CD4-positive, alpha-beta T cell treated with Interleukin-4 for 1 hour (primary cell): ENCODE measurements around the gene STUM.

Source experiments
- DNase-seq, 2 donors: peaks; one replicate each; pipeline ENCODE4 v3.0.0-alpha.2; 2020 to 2022

Gene STUM

DNA sequence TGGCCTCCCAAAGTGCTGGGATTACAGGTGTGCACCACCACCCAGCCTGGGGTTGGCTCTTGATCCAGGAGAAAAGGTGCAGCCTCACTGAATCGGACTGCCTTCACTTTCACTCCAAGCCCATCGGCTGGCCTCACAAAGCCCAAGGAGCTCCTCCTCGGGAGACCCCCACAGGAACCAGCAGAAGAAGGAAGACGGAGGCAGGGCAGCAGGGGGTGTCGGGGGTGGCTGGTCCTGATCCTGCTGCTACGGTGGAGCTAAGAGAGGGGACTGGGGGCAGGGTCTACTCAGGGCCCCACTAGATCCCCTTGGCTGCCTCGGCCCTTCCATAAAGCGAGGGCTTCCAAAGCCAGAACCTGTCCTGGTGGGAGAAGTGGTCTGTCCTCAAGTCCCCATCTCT lies 93.9 kb downstream of the STUM start:
- no peak for DNase-seq

DNA sequence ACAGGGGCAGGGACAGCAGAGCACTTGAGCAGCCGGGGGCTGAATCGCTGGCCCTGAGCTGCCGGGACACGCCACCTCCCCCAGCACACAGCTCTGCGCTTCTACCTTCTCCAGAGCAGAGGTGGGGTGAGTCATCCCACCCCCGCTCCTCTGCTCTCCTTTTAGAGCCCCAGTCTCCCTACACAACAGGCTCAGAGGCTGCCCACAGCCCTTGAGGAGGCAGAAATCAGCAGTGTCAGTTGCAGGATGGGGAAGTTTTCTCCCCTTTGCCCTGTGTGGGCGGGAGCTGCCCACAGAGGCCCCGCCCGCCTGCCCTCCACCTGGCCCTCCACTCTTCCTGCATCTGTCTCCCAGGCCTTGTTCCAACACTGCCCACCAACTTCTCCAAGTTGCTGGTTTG lies 94.6 kb downstream of the STUM start:
- peak in 1 of 2 donors; percentile 53 for DNase-seq

DNA sequence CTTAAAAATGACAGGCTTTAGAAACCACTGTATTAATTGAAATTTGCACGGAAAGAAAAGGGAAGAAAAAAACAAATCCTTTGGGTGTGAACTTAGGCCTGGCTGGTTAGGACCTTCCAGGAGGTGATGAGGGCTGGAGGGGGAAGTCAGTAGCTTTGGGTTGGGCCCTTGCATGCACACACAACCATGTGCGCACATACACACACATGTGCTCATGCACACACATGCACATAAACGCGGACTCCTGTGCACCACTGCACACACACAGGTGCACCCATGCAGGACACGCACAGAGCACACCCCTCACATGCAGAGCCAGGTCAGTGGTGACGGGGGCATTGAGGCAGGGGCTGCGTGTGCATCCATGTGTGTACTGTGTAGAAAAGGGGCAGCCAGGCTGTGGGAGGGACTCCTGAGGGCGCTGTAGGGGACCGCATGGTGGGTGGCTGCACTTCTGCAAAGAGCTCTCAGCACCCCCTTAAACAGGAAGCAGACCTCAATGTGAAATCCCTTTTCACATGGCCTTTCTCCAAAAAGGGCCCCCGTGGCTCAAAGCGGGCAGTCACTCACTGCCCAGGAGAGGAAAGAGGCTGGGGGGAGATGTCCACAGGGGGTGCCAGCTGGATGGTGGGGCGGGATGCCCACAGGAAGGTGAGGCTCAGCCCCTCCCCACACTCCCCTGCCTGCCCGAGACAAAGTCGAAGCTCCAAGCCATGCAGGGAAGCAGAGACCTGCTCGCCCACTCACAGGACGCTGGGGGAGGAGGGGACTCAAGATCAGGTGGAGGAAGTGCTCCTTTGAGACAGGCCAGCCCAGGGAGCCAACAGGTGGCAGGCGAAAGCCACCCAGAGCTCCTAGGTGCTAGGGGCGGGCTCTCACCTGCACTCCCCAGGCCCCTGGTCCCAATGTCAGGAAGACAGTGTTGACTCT lies 95.3 kb downstream of the STUM start:
- DNase-seq, result peak; percentile 46 to 60

DNA sequence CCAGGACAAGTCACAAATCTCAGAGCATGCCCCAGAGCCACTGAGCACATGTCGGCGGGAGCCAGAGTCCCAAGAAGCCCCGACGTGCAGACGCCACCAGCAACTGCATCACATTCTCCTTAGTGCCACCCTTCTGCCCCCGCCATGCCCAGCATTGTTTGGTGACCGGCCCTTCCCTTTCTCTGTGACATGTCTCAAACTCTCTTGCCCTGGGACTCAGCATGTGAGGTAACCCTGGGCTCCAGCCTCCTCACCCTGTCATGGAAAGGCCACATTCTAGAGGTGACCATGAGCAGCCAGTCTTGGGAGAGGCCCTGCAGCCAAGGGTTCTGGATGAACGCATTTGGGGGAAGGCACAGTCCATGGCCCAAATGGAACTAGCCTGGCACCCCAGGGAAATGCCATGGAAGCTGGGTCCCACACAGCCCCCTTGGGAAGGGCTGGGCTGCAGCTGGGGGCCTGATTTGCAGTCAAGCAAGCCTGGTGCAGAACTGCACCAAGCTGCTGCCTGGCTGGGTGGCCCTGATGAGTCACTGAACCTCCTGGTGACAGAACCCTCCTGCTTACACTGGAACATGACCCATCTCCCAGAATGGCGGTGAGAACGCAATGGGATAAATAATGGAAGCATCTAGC lies 96.1 kb downstream of the STUM start:
- DNase-seq, result no peak

DNA sequence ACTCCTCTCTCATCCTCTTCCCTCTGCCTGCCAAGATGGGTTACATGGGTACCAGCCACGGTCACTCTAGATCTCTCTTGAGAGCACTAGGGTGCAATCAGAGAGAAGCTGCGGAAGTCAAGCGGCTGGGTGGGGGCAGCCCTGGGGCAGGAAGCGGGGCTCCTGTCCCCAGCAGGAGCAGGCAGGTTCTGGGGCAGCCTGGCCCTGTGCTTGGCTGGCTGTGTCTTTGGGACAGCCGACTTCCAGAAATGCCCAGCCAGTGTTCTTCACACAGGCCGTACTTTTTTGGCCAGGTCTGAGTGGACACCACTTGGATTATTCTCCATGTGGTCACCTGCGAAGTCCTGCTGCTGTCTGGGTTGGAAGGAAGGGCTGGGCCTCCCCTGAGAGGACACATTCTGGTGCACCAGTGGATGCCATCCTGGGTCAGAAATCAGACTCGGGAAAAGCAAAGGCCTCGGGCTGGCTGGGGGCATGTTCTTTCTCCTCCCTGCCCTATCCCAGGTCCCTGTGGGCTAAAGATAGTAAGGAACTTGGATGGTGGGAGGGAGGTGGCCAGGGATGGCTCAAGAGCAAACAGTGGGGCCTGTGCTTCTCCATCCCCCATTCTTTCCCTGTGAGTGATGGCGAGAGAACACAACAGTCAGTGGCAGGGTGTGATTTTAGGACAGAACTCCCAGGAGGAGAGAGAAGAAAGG lies 96.9 kb downstream of the STUM start:
- no peak for DNase-seq

DNA sequence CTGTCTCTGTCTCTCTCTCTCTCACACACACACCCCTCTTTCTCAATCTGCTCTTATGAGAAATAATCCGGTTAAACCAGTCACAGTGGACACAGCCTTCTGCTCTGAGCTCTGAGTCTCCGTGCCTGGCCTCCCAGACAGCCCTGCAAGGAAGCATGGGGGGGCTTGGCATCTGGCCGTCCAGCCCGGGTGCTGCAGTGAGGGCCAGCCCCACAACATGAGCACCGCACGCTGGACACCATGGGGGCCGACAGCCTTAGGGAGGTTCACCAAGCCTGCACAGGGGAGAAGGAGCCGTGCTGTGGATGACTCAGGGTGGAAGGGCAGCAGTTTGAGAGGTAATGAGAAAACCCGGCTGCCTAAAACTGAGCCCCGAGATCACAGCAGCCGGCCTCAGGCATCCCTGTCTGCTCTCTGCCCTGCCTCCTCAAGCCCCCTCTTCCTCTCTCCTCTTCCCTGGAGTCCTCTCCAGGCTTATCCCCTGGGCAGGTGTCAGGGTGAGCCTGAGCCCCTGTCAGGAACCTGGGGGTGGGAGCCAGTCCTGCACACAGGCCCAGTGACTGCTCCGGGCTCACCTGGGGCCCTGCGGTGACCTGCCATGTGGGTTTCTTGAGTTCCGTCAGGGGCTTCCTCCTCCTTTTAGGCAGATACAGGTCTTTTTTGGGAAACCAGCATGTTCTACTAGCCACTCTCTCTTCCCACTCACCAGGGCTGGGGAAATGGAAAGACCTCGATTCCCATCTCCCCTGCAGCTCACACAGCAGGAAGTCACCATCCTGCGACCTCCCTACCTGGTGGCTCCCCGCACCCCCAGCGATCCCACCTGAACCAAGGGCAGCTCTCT lies 97.7 kb downstream of the STUM start:
- DNase-seq, result no peak

DNA sequence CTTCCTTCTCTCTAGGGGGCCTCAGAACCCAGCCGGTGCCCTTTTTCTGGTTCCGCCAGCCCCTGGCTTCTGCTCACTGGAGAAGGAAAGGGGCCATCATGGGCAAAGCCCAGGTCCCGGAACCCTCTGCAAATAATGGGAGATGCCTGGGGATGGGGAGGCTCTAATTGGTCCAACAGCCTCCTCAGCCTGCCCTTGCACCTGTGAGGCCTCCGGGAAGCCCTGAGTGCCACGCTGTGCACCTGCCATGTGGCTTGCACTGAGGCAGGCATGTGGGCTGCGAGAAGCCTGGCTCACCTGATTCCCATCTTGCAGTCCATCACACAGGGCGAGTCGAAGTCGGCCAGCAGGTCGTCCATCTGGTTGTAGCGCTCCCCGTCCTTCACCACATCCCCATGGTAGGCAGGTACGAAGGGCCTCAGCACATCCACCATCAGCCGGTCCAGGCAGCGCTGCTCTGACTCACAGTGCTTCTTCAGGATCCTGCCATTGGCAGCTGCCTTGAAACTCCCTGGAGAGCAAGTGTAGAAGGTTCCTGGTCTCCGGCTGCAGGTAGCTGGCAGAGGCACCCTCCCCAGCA lies 98.4 kb downstream of the STUM start:
- no peak for DNase-seq

DNA sequence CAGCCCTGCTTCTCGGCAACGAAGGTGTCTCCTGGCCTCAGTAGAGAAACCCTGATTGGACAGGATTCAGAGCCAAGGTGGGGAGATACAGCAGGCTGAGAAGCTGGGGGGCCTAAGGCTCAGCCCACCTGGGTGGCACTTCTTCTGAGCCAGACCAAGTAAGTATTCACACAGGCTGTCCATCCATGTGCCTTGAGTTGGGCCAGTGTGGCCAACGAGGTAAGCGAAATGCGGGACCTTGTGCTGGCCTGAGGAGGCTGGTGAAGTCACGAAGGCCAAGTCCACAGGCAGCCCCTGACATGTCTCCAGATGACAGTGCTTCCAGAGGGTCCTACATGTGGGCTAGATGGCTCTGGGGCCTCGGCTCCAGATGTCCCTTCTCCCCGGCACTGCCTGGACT lies 99.2 kb downstream of the STUM start:
- no peak for DNase-seq

DNA sequence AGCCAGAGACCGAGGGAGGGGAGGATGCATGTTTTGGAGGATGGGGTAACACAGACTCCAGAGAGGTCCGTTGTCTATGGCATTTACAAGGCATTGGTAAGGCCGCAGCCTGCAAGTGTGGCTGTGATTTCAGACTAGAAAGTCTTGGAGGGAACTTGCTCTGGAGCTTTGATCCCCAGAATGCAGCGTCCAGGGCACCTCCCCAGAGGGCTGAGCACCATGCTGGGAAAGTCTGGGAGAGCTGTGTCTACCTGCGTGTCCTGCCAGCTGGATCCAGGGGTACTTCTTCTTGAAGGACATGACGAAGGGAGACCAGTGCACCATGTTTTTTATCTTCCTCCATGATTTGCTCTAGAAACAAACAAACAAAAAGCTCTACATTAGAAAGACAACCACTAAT lies 99.9 kb downstream of the STUM start:
- DNase-seq, result no peak

DNA sequence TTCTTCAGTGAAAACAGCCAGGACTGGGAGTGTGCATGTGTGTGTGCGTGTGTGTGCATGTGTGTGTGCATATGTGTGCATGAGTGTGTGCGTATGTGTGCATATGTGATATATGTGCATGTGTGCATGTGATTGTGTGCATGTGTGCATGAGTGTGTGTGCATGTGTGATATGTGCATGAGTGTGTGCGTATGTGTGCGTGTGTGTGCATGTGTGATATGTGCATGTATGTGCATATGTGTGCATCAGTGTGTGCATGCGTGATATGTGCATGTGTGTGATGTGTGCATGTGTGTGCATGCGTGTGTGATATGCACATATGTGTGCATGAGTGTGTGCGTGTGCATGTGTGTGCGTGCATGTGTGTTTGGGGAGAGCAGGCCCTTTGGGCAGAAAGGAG lies 100.7 kb downstream of the STUM start:
- no peak for DNase-seq

DNA sequence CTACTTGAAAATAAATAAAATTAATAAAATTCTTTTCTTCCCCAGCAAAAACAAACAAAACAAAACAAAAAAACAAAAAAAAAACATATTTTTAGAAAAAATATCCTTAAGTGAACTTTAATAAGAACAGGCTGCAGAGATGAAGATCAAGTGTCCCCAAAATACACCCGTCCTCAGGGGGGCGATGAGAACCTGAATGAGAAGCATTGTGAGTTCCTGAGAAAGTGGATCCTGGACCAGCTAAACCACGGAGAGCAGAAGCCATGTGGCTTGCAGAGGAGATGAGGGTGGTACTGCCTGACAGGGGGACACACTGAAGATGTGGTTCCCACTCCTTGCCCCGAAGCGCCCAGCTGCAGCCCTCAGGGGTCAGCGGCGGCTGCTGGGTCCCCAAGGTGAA lies 101.2 kb downstream of the STUM start:
- DNase-seq, result peak; percentile 60 to 62

DNA sequence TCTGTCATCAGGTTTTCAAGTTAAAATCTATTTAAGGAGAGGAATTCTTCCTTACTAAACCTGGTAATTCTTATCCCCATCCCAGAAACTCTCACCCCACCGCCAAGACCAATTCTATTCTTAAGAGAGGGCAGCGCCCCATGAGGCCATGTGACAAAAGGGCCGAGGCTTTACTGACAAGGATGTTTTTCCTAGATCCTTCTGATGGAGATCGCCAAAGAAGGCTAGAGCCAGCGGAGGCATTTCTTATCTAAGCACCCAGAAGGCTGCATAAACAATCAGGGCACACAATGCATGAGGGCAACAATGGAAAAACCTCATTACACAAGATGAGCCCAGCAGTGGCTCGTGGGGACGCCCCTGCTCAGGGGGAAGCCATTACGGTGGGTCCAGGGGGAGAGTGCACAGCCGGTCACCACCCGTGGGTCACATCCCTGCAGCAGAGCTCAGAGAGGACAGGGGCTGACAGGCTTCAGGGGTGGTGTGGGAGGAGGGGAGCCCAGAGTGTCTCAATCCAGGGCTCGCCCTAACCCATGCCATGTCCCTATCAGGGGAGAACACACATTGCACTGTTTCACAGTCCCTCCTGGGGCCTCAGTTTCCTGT lies 101.8 kb downstream of the STUM start:
- no peak for DNase-seq

DNA sequence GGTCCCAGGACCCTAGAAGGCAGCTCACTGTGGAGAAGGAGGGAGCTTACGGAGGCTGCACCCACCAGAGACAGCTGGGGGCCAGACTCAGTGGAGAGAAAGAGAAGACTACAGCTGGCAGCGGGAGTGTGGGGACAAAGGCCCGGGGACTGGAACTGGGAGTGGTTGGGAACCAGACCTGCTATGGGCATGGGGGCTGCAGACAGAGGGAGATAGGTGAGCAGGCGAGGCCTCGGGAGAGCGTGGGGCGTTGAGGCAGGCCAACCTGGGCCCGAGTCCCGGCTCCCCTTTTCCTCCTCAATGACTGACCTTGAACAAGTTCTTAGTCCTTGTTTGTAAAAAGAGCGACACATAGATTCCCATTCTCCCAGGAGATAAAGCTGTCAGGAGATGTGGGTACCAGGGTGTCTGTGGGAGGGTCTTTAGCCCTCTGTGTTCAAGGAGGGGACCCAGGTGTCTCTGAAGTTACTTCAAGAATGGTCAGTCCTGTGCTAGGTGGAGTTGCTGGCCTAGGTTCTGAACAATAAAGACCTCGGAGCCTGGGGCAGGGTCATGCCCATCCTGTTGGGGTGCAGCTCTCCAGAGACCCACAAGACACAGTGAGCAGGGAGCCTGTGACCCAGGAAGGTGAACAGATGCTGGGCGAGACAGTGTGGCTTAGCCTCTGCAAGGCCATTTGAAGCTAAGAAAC lies 102.6 kb downstream of the STUM start:
- no peak for DNase-seq

DNA sequence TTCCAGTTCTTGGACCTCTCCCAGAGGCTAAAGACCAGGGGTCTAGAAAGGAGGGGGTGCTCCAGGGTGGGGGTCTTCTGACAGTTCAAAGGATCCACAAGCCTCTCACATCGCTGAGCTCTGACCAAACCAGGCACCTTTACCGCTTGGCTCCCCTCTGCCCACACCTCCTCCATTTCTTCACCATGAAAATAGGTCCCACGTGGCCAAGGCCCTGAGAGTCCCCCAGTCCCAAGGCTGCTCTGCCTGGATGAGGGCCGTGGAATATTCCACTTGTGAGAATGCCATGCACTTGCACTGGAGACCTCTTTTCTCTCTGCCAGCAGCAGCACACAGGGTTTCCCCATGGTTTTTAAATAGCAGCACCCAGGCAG lies 103.2 kb downstream of the STUM start:
- no peak for DNase-seq

DNA sequence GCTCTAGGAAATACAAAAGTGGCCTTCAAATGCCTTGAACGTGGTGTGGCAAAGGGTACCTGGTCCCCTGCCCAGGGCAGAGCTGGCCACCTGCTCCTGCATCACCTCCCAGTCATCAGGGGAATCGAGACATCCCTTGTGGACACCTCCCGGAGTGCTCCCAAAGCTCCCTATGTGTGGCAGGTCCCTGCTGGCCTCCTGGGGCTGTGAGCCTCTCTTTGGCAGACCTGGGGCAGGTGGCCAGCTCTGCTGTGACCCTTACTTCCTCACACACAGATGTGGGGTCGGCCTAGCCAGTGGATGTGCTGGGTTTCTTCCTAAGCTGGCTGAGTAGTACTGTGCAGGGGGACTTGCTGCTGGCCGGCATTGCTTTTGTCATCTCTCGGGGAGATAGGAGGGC lies 104.0 kb downstream of the STUM start:
- DNase-seq, result no peak

DNA sequence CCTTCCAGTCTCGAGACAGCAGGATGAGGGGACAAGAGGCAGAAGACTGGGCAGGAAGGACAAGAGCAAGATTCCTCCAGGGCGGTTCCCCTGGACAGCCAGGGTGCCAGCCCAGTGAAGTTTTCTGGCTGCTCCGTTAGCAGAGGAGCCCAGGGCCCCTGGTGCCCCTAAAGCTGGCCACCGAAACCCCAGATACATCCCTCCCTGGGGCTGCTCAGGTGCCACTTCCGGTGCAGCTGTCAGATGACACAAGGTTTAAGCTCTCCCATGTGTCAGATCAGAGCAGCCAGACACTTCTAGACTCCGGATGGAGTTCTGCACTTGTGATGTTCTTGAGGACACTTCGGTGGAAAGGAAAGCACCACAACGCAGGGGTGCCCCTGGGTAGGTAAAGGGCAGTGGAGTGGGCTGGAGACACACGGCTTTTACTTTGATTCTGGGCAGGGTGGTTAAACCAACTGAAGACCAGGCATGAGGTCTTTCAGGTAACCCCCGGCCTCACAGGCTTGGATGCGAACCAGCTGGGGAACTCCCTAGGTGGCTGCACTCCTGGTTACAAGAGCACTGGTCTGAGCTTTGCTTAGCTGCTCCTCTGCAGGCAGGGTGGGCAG lies 104.9 kb downstream of the STUM start:
- DNase-seq, result peak; percentile 79 to 84

DNA sequence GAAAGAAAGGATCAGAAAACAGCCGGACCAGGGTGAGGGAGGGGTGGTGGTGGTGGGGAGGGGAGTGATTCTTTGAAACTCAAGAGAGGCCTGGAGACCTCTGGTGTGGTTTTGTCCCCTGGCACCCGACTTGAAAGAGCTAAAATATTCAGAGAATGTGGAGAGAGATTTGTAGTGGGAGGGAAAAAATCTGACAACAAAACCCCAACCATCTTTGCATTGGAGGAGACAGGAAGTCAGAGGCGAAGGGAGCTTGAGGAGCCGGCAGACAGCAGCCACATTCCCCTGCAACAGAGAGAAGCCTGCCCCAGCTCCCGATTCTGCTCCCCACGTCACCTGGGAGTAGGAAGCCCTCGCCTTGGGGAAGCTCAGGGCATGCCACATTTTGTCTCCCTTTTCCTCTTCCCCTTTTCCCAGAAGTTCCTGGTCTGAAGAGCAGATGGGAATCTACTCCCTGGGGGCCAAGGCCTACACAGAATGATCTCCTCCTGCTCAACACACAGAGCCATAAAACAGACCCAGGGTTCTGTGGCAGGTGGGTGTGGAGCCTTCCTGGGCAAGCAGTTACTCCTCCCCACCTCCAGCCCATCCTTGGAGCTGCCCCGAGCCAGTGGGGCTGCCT lies 105.6 kb downstream of the STUM start:
- DNase-seq, result no peak

DNA sequence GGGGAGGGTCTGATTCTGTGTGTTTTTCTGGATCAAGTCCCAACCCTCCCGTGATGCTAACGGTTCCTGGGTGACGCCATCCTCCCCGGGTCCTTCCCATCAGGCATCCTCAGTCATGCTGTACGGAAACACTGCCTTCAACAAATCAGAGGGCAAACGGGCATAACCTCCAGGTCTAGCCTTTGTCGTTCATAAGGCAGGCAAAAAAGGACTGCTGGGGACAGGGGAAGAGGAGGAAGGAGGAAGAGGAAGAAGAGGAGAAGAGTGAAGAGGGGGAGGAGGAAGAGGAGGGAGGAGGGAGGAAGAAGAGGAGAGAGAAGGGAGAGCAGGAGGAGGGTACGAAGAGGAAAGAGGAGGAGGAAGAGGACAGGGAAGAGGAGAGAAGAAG lies 106.1 kb downstream of the STUM start:
- no peak for DNase-seq

DNA sequence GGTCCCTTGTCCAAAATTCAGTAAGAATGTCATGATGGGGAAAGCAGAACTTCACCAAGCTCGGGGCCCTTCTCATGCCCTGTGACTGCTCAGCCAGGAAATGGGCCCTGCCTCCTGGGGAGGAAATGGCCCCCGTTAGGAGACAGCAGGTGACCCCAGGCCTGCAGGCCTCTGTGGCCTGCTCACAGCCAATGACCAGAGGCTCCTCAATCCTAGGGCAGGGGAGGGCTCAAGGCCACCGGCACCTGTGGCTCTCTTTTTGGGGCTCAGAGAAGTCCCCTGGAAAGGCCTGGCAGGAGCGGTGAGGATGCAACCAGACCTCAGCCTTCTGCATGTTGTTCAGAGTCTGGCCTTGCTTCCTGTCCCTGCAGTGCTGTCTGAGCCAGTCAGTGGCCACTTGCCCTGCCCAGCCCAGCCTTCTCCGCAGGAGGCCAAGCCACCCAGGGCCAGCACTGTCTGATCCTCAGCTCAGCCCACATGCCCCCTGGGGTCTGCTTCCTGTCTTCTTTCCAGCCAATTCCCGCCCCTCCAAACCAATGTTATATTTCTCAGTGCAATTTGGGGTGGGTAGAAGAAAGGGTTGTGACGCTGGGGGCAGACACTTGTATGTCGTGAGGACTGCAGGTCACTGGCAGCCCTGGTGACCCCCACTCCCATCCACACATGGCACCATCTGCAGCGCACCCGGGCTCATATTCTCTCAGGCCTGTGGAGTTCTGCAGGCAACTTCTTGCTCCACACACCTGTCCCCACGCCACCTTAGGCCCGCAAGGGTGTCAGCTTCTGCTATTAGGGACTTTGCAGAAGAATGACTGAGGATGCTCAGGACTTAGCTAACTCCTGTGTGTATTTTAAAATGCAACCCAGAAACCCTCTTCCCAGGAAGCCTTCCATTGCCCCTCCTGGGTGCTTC lies 106.9 kb downstream of the STUM start:
- DNase-seq, result no peak
